ENCODE data around the gene FBP1. TPM values are rescaled to one million over a fixed set of nuclear protein-coding genes. Genes with fewer than 3 reads are reported as not detected.

The FBP1 gene
- total RNA-seq, 1 experiment from 2014 or later: 1.9 TPM

DNA sequence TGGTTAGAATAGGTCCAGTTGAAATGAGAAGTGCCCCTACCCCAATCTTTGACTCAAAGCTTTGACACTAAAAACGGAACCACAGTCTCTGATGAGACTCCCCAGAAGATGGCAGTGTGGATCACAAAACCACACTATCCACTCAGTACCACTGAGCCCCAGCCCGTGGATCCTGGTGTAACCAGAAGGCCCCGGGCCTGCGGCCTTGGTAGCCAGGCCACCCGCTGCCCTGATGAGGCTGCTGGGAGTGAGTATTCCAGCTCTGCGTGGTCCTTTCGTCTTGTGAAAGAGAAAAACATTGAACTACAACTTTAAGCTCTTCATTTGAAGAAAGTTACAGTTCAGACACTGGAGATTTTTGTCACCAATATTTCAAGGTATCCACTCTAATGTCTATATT, 42.2 kb upstream of the FBP1 start:
- Histone ChIP-seq H3K27me3 (ENCODE audit: insufficient read depth, low read length) (no peaks in the 10 kb centered on the region), H2BK20ac (ENCODE audit: low read depth, low read length, poor library complexity, severe bottlenecking) (no peak overlapping the region), H2BK120ac (ENCODE audit: low read depth, low read length, poor library complexity, severe bottlenecking) (no peak overlapping the region), H3K4me2 (ENCODE audit: insufficient read depth, insufficient read length, low read length) (no peak overlapping the region), H3K9me3 (ENCODE audit: control insufficient read depth, low read depth, low read length) (no peaks in the 10 kb centered on the region), H2BK12ac (ENCODE audit: insufficient read length, low read depth, low read length) (no peak overlapping the region), H3T11ph (ENCODE audit: low read length) (no peak overlapping the region), H3K23ac (ENCODE audit: insufficient read length, low read depth, low read length) (no peak overlapping the region), H2AFZ (ENCODE audit: low read length) (no peak overlapping the region), H2BK5ac (ENCODE audit: insufficient read length, low read length) (no peak overlapping the region), H3K23me2 (ENCODE audit: insufficient read length, low read depth, low read length, poor library complexity, severe bottlenecking) (no peaks in the 10 kb centered on the region), H2BK15ac (ENCODE audit: low read depth, low read length) (no peak overlapping the region), H3K79me2 (ENCODE audit: insufficient read depth, low read length) (no peaks in the 10 kb centered on the region), H3K4ac (ENCODE audit: low read depth, low read length) (no peak overlapping the region), H3K79me1 (ENCODE audit: insufficient read depth, low read depth, low read length, poor library complexity, severe bottlenecking) (no peaks in the 10 kb centered on the region), H4K5ac (ENCODE audit: insufficient read length, low read depth, low read length) (no peak overlapping the region), H3K18ac (ENCODE audit: insufficient read length, low read depth, low read length) (no peak overlapping the region), H4K91ac (ENCODE audit: insufficient read length, low read depth, low read length) (no peak overlapping the region), H4K8ac (replicated peaks; ENCODE audit: insufficient read length, low read depth, low read length) (no peak overlapping the region), H3K27ac (ENCODE audit: insufficient read length, low read depth, low read length) (no peak overlapping the region), H2AK5ac (ENCODE audit: insufficient read length, low read length) (no peak overlapping the region), H3K9ac (ENCODE audit: extremely low read depth, insufficient read length, low read length) (no peak overlapping the region), H3K4me1 (ENCODE audit: insufficient read depth, low read length) (no peaks in the 10 kb centered on the region), H3K14ac (ENCODE audit: insufficient read depth, low read length) (no peak overlapping the region), H3K56ac (ENCODE audit: insufficient read length, low read depth, low read length) (no peak overlapping the region), H4K20me1 (ENCODE audit: control insufficient read depth, insufficient read depth, insufficient read length) (no peaks in the 10 kb centered on the region)
- Mint-ChIP-seq H3K36me3 (ENCODE audit: insufficient read depth in 1 of 3, low read depth in 3 of 3) (no peaks in the 10 kb centered on the region), H3K4me3 (no peak overlapping the region), H3K27me3 (ENCODE audit: low read depth) (no peaks in the 10 kb centered on the region), H3K9me3 (no peaks in the 10 kb centered on the region), H3K27ac (no peak overlapping the region), H3K4me1 (peaks cover 4 to 8% of the 10 kb centered on the region in 2 experiments)
- DNase-seq: peak; percentile 61
- no CpG with 5 or more reads among the region's 7 CpGs for WGBS (ENCODE audit: extremely low coverage, insufficient read length, low lambda C conversion rate)
- TF ChIP-seq, protein P1, sequence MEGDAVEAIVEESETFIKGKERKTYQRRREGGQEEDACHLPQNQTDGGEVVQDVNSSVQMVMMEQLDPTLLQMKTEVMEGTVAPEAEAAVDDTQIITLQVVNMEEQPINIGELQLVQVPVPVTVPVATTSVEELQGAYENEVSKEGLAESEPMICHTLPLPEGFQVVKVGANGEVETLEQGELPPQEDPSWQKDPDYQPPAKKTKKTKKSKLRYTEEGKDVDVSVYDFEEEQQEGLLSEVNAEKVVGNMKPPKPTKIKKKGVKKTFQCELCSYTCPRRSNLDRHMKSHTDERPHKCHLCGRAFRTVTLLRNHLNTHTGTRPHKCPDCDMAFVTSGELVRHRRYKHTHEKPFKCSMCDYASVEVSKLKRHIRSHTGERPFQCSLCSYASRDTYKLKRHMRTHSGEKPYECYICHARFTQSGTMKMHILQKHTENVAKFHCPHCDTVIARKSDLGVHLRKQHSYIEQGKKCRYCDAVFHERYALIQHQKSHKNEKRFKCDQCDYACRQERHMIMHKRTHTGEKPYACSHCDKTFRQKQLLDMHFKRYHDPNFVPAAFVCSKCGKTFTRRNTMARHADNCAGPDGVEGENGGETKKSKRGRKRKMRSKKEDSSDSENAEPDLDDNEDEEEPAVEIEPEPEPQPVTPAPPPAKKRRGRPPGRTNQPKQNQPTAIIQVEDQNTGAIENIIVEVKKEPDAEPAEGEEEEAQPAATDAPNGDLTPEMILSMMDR (conservative IDR thresholded peaks at IDR 0.05): peak; percentile 75

All from H9 (cell line).